GM19438 (cell line): ENCODE measurements around the gene LAMTOR1.

Source experiments
- ATAC-seq: cut with Tn5 transposase; IDR thresholded peaks from one replicate; pipeline ENCODE4 v1.9.1; 2021; ENCODE audit warnings: low read depth; ENCODE audit not compliant: unreplicated experiment

The LAMTOR1 gene

DNA sequence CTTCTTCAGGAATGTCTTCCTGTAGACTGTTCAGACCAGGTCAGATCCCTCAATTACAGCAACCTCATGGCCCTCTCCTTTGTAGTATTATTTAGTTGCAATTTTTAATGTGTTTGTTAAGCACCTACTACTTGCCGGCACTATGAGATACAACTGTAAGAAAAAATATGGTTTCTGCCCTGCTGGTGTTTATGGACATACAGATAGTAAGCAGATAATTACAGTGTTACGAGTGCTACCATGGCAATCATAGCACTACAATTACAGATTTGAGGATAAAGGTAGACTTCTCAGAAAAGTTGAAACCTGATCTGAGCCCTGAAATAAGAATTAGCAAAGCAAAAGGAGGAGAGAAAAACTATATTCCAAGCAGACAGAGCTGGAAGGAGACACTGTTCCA is 19.7 kb downstream of the LAMTOR1 start:
- no peak for ATAC-seq

DNA sequence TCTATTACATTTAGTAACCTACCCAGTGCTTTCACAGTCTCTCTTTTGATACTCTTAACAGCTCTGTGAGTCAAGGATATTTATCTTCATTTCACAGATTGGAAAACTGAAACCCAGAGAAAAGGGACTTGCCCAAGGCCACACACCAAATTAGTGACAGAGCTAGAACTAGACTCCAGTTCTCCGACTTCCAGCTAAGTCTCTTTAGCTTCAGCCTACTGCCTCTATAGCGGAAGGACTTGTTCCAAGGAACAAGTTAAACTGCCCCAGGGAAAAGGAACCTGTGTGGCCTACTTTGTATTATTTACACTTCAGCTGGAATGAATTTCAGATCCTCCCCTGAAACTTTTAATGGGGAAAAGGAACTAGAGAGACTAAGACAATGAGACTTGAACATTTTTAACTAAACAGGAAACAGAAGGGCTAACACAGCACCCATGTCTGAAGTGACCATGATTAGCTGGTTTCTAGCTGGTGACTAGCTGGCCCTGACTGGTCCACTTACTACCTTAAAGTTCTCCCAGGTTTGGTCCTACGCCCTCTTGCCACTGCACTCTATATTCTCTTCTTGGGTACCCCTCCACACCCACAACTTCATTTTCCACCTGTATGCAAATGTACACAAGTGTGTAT is 21.2 kb downstream of the LAMTOR1 start:
- ATAC-seq, result no peak

DNA sequence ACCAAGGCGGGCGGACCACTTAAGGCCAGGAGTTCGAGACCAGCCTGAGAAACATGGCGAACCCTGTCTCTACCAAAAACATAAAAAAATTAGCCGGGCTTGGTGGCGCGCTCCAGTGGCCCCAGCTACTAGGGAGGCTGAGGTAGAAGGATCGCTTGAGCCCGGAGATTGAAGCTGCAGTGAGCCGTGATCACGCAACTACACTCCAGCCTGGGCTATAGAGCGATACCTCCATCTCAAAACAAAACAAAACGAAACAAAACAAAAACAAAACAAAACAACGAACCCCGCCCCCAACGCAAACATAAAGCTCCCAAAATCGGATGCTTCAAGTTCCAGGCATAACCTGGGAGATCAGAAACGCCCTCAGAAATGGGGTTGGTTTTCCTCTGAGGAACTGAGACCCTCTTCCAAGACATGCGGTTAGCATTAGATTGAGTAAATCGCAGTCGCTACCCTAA is 21.9 kb downstream of the LAMTOR1 start:
- ATAC-seq, result no peak

DNA sequence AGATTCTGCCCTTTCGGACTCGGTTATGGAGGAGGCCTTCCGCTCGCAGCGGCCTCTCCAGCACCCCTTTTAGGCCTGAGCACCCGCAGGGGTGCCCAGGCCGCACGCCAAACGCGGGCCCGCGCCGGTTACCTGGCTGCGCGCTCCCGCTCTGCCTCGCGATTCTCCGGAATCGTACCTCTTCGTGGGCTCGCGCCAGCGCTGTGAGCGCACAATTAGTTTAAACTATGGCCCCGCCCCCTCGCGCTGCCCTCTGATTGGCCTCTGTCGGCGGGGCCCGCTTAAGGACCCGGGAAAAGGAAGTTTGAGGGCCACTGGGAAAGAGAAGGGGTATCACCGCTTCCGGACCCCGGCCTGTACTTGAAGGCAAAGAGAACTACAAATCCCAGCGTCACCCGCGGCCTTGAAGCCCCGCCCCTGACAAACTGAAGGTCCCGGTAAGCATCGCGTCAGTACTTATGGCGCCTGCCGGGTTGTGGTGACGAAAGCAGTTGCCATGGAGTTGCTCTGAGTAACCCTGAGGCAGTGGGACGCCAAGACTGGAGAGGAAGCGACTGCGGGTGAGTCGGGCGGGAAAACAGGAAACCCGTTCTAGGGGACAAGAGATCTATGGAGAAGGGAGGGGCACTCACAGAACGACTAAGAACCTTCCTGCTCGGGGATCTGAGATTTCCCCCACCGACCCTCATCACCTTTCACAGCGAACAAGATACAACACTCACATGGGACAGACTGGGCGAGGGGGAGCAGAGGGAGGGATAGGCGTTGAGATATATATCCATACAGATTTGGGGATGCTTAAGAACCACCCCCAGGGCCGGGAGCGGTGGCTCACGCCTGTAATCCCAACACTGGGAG is 22.5 kb downstream of the LAMTOR1 start, which contains the start of the genes LRRC51 and NUMA1:
TSS of gene LRRC51 (plus strand) at position 525 of the 858 bp plus-strand sequence. CDS start 8,234 bp downstream, outside the sequence.
TSS of gene NUMA1 (minus strand) at position 217 of the 858 bp plus-strand sequence. CDS start 44,599 bp downstream, outside the sequence.
- ATAC-seq, result peak; percentile 92

DNA sequence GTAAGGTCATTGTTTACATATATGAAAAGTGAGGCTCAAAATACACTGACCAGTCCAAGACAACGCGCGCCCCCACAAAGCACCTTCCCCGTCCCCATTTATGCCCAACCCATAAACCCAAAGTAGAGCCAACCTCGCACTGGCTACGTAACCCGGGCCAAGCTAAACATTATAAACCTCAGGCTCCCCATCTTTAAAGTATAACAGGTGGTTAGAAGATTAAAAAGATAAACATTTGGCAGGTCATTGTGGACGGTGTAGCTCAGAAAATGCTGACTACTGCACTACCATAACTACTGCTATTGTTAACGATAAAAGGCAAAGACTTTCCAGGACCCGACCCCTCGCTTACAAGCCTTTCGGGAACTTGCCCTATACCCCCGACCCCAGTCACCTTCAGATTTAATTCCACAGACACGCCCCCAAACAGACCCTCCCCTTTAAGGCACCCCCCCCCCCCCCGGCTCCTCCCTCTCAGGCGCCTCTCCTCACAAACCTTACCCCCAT is 23.2 kb downstream of the LAMTOR1 start:
- no peak for ATAC-seq

DNA sequence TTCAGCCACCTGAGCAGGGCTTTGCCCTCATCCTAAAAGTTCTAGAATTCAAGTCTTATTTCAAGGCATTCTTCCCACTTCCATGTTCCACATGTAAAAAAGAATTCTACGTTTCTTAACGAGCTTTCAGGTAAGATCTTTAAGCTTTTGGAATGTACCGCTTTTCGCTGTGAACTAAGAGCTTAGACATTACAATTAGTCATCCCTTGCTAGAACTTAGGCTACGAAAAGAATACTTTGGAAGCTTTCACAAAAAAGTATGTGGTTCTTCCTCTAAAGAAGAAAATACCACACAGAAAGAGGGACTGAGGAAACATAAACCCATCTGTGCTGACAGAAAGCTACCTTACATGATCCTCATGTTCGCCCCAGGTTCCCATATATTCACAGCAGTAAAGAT is 24.6 kb downstream of the LAMTOR1 start:
- no peak for ATAC-seq

DNA sequence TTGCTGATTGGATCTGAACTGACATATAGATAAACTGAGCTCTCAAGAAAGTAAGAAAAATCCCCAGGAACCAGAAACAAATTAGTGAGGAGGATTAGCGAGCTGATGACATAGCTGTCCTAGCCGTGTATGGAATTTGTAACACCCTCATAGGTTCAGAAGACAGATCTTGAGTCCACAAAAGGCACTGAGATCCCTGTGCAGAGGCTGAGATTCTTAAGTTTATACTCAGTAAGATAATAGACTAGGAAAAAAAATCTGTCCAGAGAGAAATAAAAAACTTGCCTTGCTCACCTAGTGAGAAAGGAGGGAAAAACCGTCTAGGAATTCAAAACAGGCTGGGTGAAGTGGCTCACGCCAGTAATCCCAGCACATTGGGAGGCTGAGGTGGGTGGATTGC is 27.3 kb downstream of the LAMTOR1 start:
- ATAC-seq, result no peak

DNA sequence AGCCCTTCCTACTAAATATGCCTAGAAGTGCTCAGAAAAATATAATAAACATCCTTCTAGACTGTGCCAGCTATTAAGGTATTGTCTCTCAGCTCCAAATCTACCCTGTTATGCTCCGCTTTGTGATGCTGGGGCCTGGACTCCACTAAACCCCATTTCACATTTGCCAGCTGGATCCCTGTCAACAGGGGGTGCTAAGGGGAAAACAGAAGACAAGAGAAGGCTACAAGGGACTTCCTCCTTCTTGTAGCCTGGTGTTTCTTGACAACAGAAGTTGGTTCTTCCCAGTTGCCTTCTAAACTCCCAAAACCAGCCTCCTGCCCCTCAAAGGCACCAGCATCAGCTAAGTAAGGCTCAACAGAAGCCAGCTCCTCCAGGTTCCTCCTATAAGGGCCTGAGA is 28.0 kb downstream of the LAMTOR1 start:
- no peak for ATAC-seq

DNA sequence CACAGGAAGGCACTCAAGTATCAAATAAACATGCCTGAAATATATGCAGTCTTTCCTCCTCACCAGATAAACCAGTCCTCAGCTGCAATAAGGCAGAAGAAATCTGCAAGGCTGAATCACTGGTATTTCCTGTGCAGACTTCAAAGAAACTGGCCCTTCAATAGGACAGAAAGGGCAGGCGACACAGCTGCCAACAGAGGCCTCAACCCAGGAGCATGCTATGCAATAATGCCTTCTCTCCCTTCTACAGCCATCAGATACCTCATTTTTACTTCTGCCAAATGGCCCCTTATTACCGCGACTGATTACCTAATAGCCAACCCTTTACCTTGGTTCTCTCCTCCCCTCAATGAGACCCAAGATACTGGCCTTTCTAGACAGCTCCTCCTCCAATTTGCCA is 30.7 kb downstream of the LAMTOR1 start:
- ATAC-seq, result no peak

DNA sequence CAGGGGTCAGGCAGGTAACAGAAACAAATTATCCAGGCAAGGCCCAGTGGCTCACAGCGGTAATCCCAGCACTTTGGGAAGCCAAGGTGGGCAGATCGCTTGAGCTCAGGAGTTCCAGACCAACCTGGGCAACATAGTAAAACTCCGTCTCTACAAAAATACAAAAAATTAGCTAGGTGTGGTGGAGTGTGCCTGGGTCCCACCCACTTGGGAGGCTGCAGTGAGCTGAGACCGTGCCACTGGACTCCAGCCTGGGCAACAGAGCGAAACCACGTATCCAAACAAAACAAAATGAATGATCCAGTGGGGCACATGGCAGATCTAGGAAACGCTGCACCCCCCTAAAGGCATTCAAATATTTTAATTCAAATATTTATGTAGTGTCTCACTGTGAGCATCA is 32.6 kb downstream of the LAMTOR1 start:
- no peak for ATAC-seq

DNA sequence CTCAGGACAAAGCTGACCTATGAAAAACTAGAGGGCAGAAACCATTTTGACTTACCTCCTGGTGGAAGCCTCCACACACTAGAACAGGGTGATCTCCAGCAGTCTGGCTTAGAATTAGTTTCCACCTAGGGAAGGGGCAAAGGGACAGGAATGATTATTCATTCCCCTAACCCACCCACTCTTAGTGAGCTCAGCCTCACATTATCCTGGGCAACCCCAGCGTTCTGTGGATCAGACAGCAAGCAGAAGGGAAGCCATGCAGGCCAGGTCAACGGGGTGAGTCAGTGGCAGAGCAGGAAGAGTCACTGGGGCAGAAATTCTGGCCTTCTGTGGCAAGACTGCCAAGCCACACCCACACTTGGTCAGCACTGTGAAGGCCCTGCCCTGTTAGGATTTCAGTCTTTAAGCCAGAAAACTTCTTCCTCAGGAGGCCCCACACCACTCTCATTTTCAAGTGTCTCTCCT is 33.3 kb downstream of the LAMTOR1 start:
- ATAC-seq, result no peak

DNA sequence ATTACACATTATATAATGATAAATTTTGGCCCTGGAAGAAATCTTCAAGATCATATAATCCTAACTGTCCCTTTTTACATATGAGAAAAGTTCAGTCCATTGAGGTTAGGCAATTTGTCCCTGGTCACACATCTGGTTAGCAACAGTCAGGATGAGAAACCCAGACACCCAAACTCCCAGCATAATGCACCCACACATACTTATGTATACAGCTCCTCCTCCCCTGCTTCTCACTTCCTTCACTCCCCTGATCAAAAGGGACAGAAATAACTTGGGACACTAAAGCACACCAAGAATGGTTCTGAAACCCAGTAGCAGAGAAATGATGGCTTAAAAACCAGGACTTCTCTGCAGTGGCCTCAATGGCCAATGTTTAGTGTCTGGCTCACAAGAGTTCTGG is 33.9 kb downstream of the LAMTOR1 start:
- no peak for ATAC-seq

DNA sequence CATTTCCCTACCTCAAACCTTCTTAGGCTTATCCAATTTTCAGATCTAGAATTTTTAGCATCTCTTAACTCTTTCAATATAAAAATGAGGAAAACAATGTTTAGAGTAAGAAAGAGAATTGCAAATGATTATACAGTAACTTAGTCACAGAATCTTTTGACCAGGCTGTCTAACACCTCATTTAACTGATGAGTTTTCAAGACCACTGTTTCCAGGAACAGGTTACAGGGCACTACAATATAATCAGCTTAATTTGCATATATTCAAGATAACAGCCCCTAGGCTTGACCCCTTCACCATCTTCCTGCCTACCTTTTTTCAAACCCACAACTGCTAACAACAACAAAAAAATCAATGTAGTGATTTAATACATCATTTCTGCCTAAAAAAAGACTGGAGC is 35.4 kb downstream of the LAMTOR1 start:
- ATAC-seq, result no peak

DNA sequence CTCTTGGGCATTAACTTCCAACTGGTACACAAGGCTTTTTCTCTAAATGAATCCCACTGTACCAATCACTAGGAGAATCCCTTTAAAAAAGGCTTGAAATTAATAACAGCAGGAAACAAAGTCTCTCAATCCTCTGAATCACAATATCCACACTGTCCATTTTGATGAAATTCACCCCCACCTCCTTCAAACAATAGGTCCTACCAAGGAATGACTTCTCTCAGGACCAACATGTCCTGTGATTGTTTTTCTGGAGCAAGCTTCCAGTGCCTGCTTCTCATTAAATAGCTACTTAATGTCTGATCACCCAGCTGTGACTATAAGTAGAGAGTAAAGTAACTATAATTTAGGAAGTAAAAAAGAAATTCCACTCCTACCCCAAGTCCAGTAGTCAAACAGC is 35.8 kb downstream of the LAMTOR1 start:
- ATAC-seq, result no peak

DNA sequence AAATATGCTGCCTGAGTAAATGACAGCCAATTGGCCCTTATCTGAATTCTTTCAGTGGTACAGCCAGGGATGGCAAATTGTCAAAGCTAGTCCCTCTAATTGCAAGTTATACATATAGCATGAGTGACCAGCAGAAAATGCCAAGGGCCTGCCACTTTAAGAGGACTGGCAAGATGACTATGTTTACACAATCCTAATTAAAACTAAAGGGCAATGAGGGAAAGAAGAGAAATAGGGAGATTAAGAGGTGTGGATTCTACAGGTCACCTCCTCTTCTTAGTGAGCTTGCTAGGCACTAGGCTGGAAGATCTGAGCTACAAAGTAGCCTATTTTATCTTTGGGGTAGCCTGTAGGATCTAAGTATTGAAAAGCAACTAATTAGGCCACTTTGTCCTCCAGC is 36.2 kb downstream of the LAMTOR1 start:
- ATAC-seq, result no peak

DNA sequence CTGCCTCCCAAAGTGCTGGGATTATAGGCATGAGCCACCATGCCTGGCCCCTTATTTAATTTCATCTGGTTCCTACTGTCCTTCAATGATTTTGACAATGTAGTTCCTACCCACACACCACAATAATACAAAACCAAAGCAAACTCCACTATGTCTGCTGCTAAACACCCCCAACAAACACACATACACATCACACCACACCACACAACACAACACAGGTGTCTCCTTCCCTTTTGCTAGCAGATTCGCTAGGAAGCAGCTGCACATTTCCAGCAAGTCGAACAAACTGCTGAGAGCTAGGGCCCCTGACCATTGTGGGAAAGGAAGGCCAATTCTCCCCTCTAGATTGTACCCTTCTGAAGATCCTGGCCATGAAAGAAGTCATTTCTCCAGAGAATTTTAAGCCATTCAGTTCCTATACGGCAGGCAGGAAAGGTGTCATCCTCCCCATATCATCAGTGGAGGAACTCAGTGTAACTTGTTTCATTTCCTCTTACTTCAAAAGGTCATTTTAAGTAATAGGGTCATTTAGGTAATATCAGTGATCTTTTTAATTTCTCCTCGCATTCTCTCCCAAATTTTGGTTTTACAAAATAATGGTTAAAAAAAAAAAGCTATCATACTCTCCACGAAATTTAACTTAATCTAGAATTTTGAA is 41.2 kb downstream of the LAMTOR1 start:
- no peak for ATAC-seq

DNA sequence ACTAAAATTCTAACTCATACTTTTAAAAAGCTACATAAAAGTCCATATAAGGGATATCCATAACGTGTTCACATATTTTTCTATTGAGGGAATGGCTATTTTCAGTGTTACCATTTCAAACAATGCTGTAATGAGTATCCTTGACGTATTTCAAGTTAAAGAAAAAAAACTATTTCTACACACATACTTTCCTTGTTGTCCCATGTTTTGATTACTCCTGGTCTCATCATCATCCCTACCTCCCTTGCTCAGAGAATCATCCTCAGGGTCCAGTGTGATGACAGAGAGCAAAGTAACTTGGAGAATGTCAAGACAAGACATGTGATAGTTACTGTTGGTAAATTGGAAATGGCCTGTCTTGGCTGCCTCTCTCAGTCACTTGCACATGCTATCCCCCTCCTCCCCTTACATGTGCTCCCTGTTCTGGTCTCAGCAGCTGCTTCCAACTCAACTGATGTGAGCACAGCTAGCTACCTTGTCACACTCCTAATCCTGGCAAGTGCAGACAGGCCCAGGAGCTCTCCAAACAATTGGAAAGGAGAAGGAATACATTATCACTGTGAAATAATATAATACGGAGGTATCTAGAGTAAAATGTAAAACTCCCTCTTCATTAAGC is 44.6 kb downstream of the LAMTOR1 start:
- ATAC-seq, result no peak

DNA sequence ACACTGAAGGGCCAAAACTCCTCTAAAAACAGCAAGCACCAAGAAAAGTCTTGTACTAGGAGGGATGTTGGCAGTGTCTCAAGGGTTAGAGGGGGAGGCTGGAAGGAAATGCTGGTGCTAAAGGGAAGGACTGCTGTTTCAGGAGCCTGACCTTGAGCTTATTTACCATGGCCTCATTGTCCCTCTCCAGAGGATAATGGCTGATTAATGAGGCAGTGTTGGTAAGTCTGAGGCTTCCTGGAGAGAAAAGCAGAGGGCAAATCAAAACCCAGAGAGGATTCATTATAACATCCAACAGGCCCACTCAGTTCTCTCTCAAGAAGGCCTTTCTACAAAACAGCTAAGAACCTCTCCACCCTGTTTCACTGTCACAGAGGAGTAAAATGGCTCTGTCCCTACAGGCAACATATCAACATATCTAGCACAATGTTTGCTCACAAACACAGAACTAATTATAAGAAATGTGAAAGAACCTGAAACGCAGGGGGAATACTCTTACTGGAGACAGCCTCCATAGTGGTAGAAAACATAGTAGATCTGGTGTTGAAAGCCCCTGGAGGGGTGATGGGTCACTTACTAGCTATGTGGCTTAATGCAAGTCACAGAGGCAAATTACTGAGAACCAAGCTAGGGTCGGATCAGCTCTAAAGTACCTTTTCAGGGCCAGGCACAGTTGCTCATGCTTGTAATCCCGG is 54.2 kb downstream of the LAMTOR1 start:
- ATAC-seq, result no peak
